CD4-positive, alpha-beta T cell treated with Interleukin-12 subunit alpha and Interleukin-12 subunit beta, for 1 hour (primary cell): ENCODE data around the gene GPR68.
"Not testable (repeated sequence)": the region's sequence is repeated elsewhere in the genome, so short reads cannot be mapped to it uniquely, and the experiment has no call there.

Experiments used
- DNase-seq: peaks from one replicate; pipeline ENCODE4 v3.0.0-alpha.2; 2020

GPR68 gene

GRCh38 chr14:91252871-91253794, 8.6 kb upstream of the GPR68 start:
- peak; percentile 69 for DNase-seq

- no peak for DNase-seq
These were observed 6.4 kb upstream of the GPR68 start for GRCh38 chr14:91250912-91251311.

- peak; percentile 71 for DNase-seq
These were observed 5.5 kb upstream of the GPR68 start for GRCh38 chr14:91249841-91250616.

- peak; percentile 87 for DNase-seq
These were observed 1.7 kb upstream of the GPR68 start for GRCh38 chr14:91246051-91246852.

- not testable (repeated sequence) for DNase-seq
These were observed 1.1 kb upstream of the GPR68 start for GRCh38 chr14:91245616-91246015.

GRCh38 chr14:91245029-91245428, 525 bp upstream of the GPR68 start:
- peak; percentile 81 for DNase-seq

GRCh38 chr14:91243074-91243471, 1.4 kb downstream of the GPR68 start:
- DNase-seq: no peak

- DNase-seq: no peak
These were observed 1.9 kb downstream of the GPR68 start for GRCh38 chr14:91242635-91243034.

- DNase-seq: peak; percentile 59
These were observed 2.6 kb downstream of the GPR68 start for GRCh38 chr14:91241863-91242262.

- DNase-seq: no peak
These were observed 5.8 kb downstream of the GPR68 start for GRCh38 chr14:91238661-91239060.

- DNase-seq: no peak
These were observed 6.4 kb downstream of the GPR68 start for GRCh38 chr14:91238085-91238484.

GRCh38 chr14:91237219-91237618, 7.3 kb downstream of the GPR68 start:
- no peak for DNase-seq

- DNase-seq: no peak
These were observed 8.7 kb downstream of the GPR68 start for GRCh38 chr14:91235841-91236240.

- no peak for DNase-seq
These were observed 9.8 kb downstream of the GPR68 start for GRCh38 chr14:91234791-91235114.

- DNase-seq: no peak
These were observed 10.3 kb downstream of the GPR68 start for GRCh38 chr14:91233936-91234790.

- no peak for DNase-seq
These were observed 11.9 kb downstream of the GPR68 start for GRCh38 chr14:91232603-91233002.

- no peak for DNase-seq
These were observed 12.5 kb downstream of the GPR68 start for GRCh38 chr14:91232052-91232451.

GRCh38 chr14:91231446-91231845, 13.1 kb downstream of the GPR68 start:
- no peak for DNase-seq

- no peak for DNase-seq
These were observed 14.0 kb downstream of the GPR68 start for GRCh38 chr14:91230397-91231035.

GRCh38 chr14:91229743-91230200, 14.7 kb downstream of the GPR68 start:
- peak; percentile 80 for DNase-seq

GRCh38 chr14:91229005-91229382, 15.5 kb downstream of the GPR68 start:
- DNase-seq: no peak
